ENCODE results near the gene SERPINA1. TPM values are rescaled to one million over a fixed set of nuclear protein-coding genes. Genes with fewer than 3 reads are reported as not detected.

SERPINA1 gene
- total RNA-seq, 1 experiment from 2014 or later, result 4.9 TPM

- H3K27me3 ChIP-seq (ENCODE audit: control insufficient read depth, insufficient read depth, low read length), result no peaks in the 10 kb centered on the region
- POLR2A ChIA-PET, result no interaction called here
- H3K9me3 ChIP-seq (ENCODE audit: control insufficient read depth, insufficient read depth, low read depth, low read length), result no peaks in the 10 kb centered on the region
- intact Hi-C loops (cut with micrococcal nuclease; ENCODE audit: unreplicated experiment), result no loop called here
- TF ChIP-seq SIN3A (IDR thresholded peaks at IDR 0.05; ENCODE audit: borderline replicate concordance, insufficient read depth, low read depth, low read length), result no peak
- TF ChIP-seq, protein P1, sequence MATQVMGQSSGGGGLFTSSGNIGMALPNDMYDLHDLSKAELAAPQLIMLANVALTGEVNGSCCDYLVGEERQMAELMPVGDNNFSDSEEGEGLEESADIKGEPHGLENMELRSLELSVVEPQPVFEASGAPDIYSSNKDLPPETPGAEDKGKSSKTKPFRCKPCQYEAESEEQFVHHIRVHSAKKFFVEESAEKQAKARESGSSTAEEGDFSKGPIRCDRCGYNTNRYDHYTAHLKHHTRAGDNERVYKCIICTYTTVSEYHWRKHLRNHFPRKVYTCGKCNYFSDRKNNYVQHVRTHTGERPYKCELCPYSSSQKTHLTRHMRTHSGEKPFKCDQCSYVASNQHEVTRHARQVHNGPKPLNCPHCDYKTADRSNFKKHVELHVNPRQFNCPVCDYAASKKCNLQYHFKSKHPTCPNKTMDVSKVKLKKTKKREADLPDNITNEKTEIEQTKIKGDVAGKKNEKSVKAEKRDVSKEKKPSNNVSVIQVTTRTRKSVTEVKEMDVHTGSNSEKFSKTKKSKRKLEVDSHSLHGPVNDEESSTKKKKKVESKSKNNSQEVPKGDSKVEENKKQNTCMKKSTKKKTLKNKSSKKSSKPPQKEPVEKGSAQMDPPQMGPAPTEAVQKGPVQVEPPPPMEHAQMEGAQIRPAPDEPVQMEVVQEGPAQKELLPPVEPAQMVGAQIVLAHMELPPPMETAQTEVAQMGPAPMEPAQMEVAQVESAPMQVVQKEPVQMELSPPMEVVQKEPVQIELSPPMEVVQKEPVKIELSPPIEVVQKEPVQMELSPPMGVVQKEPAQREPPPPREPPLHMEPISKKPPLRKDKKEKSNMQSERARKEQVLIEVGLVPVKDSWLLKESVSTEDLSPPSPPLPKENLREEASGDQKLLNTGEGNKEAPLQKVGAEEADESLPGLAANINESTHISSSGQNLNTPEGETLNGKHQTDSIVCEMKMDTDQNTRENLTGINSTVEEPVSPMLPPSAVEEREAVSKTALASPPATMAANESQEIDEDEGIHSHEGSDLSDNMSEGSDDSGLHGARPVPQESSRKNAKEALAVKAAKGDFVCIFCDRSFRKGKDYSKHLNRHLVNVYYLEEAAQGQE (IDR thresholded peaks at IDR 0.05; ENCODE audit: insufficient read depth in 1 of 2, low read depth in 2 of 2, low read length in 1 of 2), result no peak
- H3K4me1 ChIP-seq (ENCODE audit: control insufficient read depth, insufficient read depth, low read length), result no peaks in the 10 kb centered on the region; the same call in 1 of the 2 replicates
- CTCF ChIA-PET, result no interaction called here
- BruUV-seq (replicated peaks), result no TSS peak
- no peak for ATAC-seq
- H3K4me3 ChIP-seq (ENCODE audit: low read depth in 2 of 2, low read length in 2 of 2), result no peak overlapping the region
- in situ Hi-C loops (cut with HindIII; ENCODE audit: low pct_unique_long_range_greater_than_20kb, low sequenced_read_pairs), result no loop called here
- no peaks in the 10 kb centered on the region for H3K36me3 ChIP-seq (ENCODE audit: control insufficient read depth, insufficient read depth, low read length)
- DNase-seq (ENCODE audit: low read depth, low spot score), result no peak
- no peak overlapping the region for H3K27ac ChIP-seq (ENCODE audit: low read length)
Observed at GRCh38 chr14:94374749-94375260, 13.6 kb downstream of the SERPINA1 start.

- BruUV-seq (replicated peaks), result no TSS peak
- ChIA-PET POLR2A (no interaction called here), CTCF (no interaction called here)
- intact Hi-C loops (cut with micrococcal nuclease; ENCODE audit: unreplicated experiment), result no loop called here
- in situ Hi-C loops (cut with HindIII; ENCODE audit: low pct_unique_long_range_greater_than_20kb, low sequenced_read_pairs), result no loop called here
- Histone ChIP-seq H3K4me3 (ENCODE audit: low read depth in 2 of 2, low read length in 2 of 2) (no peak overlapping the region), H3K27me3 (ENCODE audit: control insufficient read depth, insufficient read depth, low read length) (no peaks in the 10 kb centered on the region), H3K36me3 (ENCODE audit: control insufficient read depth, insufficient read depth, low read length) (no peaks in the 10 kb centered on the region), H3K9me3 (ENCODE audit: control insufficient read depth, insufficient read depth, low read depth, low read length) (no peaks in the 10 kb centered on the region), H3K27ac (ENCODE audit: low read length) (no peak overlapping the region), H3K4me1 (ENCODE audit: control insufficient read depth, insufficient read depth, low read length) (no peaks in the 10 kb centered on the region; the same call in 1 of the 2 replicates)
- ATAC-seq, result no peak
- no peak for DNase-seq (ENCODE audit: low read depth, low spot score)
- TF ChIP-seq, protein P1 (IDR thresholded peaks at IDR 0.05; ENCODE audit: insufficient read depth in 1 of 2, low read depth in 2 of 2, low read length in 1 of 2), result no peak
- TF ChIP-seq CTCF (IDR thresholded peaks at IDR 0.05), result no peak
- no peak for TF ChIP-seq SIN3A (IDR thresholded peaks at IDR 0.05; ENCODE audit: borderline replicate concordance, insufficient read depth, low read depth, low read length)
- TF ChIP-seq TCF7L2 (IDR thresholded peaks at IDR 0.05; ENCODE audit: low read depth, low read length), result no peak
- no peak for TF ChIP-seq POLR2AphosphoS5 (IDR thresholded peaks at IDR 0.05; ENCODE audit: low read depth, low read length)
Observed at GRCh38 chr14:94374116-94374515, 14.3 kb downstream of the SERPINA1 start.

Measured in Panc1 (cell line).